Suprapubic skin (tissue), 4 donors: ENCODE data around the gene NEUROD2.

ENCODE experiments used
- CTCF ChIP-seq, 2 donors: fragments of 200-600 bp in 1 of 2; fragments of 450-650 bp in 1 of 2; sonication (generic) in 1 of 2; IDR thresholded peaks; one replicate each; pipeline ENCODE4 v1.5.1; 2016 to 2019; ENCODE audit warnings: antibody characterized with exemption in 2 of 2, mild to moderate bottlenecking in 1 of 2, moderate library complexity in 1 of 2
- EP300 ChIP-seq: sonication (generic); formaldehyde crosslinking; IDR thresholded peaks from one replicate; pipeline ENCODE4 v1.6.1; 2017; ENCODE audit warnings: antibody characterized with exemption
- POLR2A ChIP-seq, 2 donors: fragments of 450-650 bp; IDR thresholded peaks; one replicate each; pipeline ENCODE4 v1.6.1; 2017; ENCODE audit warnings: antibody characterized with exemption in 2 of 2, mild to moderate bottlenecking in 2 of 2, moderate library complexity in 2 of 2
- POLR2AphosphoS5 ChIP-seq, 3 donors: sonication (generic); formaldehyde crosslinking; IDR thresholded peaks; one replicate each; pipeline ENCODE4 v1.6.1; 2017; ENCODE audit warnings: antibody characterized with exemption in 3 of 3

GRCh38 chr17:39621523-39622379, 14.0 kb upstream of the NEUROD2 start:
- TF ChIP-seq CTCF (IDR thresholded peaks at IDR 0.05) (peak; percentile 98 to 100), POLR2AphosphoS5 (IDR thresholded peaks at IDR 0.05) (peak in 1 of 3 donors; percentile 40), POLR2A (IDR thresholded peaks at IDR 0.05) (no peak), EP300 (no peak)
